ENCODE results near the gene TBC1D14. TPM values are rescaled to one million over a fixed set of nuclear protein-coding genes. Genes with fewer than 3 reads are reported as not detected.

TBC1D14 gene
- total and polyA plus RNA-seq, 9 of the 15 experiments (the other 6 are each of a cell fraction or from before 2014, with no cell fraction given), result 2.1 to 59.6 (median 44.8) TPM

DNA sequence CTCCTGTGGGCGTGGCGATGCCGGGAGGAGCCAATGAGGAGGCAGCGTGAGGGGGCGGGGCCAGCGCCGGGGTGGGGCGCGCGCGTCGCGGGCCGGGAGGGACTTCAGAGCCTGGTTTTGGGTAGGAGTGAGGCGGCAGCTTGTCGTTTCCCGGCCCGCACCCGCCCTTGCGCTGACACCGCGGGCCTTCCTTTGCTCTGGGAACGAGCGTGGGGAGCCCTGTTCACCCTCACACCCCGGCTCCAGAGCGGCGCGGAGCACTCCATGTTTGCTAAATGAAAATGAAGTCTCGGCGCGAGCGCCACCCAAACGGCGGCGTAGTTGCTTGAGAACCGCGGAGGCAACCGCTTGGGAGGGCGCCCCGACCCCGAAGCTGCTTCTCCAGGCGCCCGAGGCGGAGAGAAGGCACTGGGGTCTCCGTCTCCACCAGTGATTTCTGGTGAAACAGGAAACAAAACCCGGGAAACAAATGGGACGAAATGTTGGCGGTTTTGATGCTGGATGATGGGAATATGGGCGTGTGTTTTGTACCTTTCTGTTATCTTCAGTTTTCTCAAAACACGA lies 158.7 kb downstream of the TBC1D14 start (continued):
- TF ChIP-seq SMAD2 (IDR thresholded peaks at IDR 0.05; ENCODE audit: low read depth, low read length) (no peak), ZEB2 (IDR thresholded peaks at IDR 0.05) (no peak), SIRT6 (IDR thresholded peaks at IDR 0.05; ENCODE audit: low read depth, low read length) (no peak), NRF1 (conservative IDR thresholded peaks at IDR 0.05 in 1 of 2, IDR thresholded peaks at IDR 0.05 in 1 of 2) (peak; percentile 76), E2F3 (CRISPR knock-in tag; IDR thresholded peaks at IDR 0.05) (no peak), FOS (IDR thresholded peaks at IDR 0.05; ENCODE audit: extremely low read depth, insufficient read length) (no peak), HNRNPL (IDR thresholded peaks at IDR 0.05; ENCODE audit: low read depth, low read length) (no peak), ZNF253 (CRISPR knock-in tag; conservative IDR thresholded peaks at IDR 0.05) (no peak), KDM2B (CRISPR knock-in tag; IDR thresholded peaks at IDR 0.05) (peak; percentile 86; the same call in 1 of the 2 replicates), RBM14 (IDR thresholded peaks at IDR 0.05; ENCODE audit: borderline replicate concordance, insufficient read depth, low read depth, low read length) (no peak), HEY1 (CRISPR knock-in tag; IDR thresholded peaks at IDR 0.05; ENCODE audit: borderline replicate concordance) (no peak), HDAC1 (IDR thresholded peaks at IDR 0.05) (no peak; a peak in 1 of 4 replicates), STAG1 (CRISPR knock-in tag; IDR thresholded peaks at IDR 0.05; ENCODE audit: borderline replicate concordance) (no peak), RB1 (IDR thresholded peaks at IDR 0.05; ENCODE audit: low read depth) (peak; percentile 70; the same call in 1 of the 2 replicates), HDAC6 (IDR thresholded peaks at IDR 0.05; ENCODE audit: low read depth, low read length) (no peak), SUPT5H (IDR thresholded peaks at IDR 0.05) (peak; percentile 82), SMARCA4 (IDR thresholded peaks at IDR 0.05) (no peak), FOXJ2 (tag; IDR thresholded peaks at IDR 0.05) (no peak)
- TF ChIP-seq, protein P1, sequence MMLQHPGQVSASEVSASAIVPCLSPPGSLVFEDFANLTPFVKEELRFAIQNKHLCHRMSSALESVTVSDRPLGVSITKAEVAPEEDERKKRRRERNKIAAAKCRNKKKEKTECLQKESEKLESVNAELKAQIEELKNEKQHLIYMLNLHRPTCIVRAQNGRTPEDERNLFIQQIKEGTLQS (IDR thresholded peaks at IDR 0.05), result no peak
- TF ChIP-seq, protein P1 (CRISPR knock-in tag; conservative IDR thresholded peaks at IDR 0.05), result no peak
- TF ChIP-seq, protein P2, sequence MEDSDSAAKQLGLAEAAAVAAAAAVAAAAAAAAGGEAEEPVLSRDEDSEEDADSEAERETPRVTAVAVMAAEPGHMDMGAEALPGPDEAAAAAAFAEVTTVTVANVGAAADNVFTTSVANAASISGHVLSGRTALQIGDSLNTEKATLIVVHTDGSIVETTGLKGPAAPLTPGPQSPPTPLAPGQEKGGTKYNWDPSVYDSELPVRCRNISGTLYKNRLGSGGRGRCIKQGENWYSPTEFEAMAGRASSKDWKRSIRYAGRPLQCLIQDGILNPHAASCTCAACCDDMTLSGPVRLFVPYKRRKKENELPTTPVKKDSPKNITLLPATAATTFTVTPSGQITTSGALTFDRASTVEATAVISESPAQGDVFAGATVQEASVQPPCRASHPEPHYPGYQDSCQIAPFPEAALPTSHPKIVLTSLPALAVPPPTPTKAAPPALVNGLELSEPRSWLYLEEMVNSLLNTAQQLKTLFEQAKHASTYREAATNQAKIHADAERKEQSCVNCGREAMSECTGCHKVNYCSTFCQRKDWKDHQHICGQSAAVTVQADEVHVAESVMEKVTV (CRISPR knock-in tag; IDR thresholded peaks at IDR 0.05), result no peak
- TF ChIP-seq, protein P3, sequence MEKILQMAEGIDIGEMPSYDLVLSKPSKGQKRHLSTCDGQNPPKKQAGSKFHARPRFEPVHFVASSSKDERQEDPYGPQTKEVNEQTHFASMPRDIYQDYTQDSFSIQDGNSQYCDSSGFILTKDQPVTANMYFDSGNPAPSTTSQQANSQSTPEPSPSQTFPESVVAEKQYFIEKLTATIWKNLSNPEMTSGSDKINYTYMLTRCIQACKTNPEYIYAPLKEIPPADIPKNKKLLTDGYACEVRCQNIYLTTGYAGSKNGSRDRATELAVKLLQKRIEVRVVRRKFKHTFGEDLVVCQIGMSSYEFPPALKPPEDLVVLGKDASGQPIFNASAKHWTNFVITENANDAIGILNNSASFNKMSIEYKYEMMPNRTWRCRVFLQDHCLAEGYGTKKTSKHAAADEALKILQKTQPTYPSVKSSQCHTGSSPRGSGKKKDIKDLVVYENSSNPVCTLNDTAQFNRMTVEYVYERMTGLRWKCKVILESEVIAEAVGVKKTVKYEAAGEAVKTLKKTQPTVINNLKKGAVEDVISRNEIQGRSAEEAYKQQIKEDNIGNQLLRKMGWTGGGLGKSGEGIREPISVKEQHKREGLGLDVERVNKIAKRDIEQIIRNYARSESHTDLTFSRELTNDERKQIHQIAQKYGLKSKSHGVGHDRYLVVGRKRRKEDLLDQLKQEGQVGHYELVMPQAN (IDR thresholded peaks at IDR 0.05; ENCODE audit: borderline replicate concordance), result no peak; the same call in 1 of the 2 replicates
- TF ChIP-seq, protein P4, sequence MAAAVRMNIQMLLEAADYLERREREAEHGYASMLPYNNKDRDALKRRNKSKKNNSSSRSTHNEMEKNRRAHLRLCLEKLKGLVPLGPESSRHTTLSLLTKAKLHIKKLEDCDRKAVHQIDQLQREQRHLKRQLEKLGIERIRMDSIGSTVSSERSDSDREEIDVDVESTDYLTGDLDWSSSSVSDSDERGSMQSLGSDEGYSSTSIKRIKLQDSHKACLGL (CRISPR knock-in tag; IDR thresholded peaks at IDR 0.05; ENCODE audit: borderline replicate concordance, poor library complexity, severe bottlenecking), result no peak
- TF ChIP-seq, protein P5, sequence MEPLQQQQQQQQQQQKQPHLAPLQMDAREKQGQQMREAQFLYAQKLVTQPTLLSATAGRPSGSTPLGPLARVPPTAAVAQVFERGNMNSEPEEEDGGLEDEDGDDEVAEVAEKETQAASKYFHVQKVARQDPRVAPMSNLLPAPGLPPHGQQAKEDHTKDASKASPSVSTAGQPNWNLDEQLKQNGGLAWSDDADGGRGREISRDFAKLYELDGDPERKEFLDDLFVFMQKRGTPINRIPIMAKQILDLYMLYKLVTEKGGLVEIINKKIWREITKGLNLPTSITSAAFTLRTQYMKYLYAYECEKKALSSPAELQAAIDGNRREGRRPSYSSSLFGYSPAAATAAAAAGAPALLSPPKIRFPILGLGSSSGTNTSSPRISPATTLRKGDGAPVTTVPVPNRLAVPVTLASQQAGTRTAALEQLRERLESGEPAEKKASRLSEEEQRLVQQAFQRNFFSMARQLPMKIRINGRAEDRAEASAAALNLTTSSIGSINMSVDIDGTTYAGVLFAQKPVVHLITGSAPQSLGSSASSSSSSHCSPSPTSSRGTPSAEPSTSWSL (CRISPR knock-in tag; IDR thresholded peaks at IDR 0.05; ENCODE audit: borderline replicate concordance), result no peak

Measured in K562 (cell line).